ENCODE data around the gene TMTC4. TPM values are rescaled to one million over a fixed set of nuclear protein-coding genes. Genes with fewer than 3 reads are reported as not detected.

Gene TMTC4
- total RNA-seq, 1 experiment from 2014 or later, result 28.1 TPM

DNA sequence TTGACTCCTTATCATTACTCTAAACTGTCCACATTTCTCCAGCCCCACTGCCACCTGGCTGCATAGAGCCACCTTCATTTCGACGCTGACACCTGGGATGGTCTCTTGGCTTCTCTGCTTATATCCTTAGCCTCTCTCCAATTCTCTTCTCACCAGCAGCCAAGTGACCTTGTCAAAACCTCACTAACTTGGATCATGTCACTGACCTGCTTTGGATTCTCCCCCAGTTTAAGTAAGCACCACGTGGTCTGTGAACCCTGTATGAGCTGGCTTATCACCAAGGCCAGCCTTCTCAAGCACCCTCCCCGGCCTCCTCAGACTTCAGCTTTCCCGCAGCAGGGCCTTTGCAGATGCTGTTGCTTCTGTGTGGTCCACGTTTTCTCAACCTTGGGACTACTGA lies 73.7 kb downstream of the TMTC4 start:
- DNase-seq, result no peak
- Histone ChIP-seq H4K5ac (ENCODE audit: insufficient read length, low read depth, low read length) (no peak overlapping the region), H3K23me2 (ENCODE audit: insufficient read length, low read depth, low read length, poor library complexity, severe bottlenecking) (no peaks in the 10 kb centered on the region), H2AFZ (ENCODE audit: low read length) (no peak overlapping the region), H3K79me1 (ENCODE audit: insufficient read depth, low read depth, low read length, poor library complexity, severe bottlenecking) (no peaks in the 10 kb centered on the region), H3K4me1 (ENCODE audit: insufficient read depth, low read length) (no peaks in the 10 kb centered on the region), H3K56ac (ENCODE audit: insufficient read length, low read depth, low read length) (no peak overlapping the region), H3K4ac (ENCODE audit: low read depth, low read length) (no peak overlapping the region), H4K91ac (ENCODE audit: insufficient read length, low read depth, low read length) (no peak overlapping the region), H4K8ac (replicated peaks; ENCODE audit: insufficient read length, low read depth, low read length) (no peak overlapping the region), H2AK5ac (ENCODE audit: insufficient read length, low read length) (no peak overlapping the region), H2BK120ac (ENCODE audit: low read depth, low read length, poor library complexity, severe bottlenecking) (no peak overlapping the region), H3K23ac (ENCODE audit: insufficient read length, low read depth, low read length) (no peak overlapping the region), H3K9ac (ENCODE audit: extremely low read depth, insufficient read length, low read length) (no peak overlapping the region), H3K27ac (ENCODE audit: insufficient read length, low read depth, low read length) (no peak overlapping the region), H4K20me1 (ENCODE audit: control insufficient read depth, insufficient read depth, insufficient read length) (no peaks in the 10 kb centered on the region), H3K18ac (ENCODE audit: insufficient read length, low read depth, low read length) (no peak overlapping the region), H3K9me3 (ENCODE audit: control insufficient read depth, low read depth, low read length) (no peaks in the 10 kb centered on the region), H2BK12ac (ENCODE audit: insufficient read length, low read depth, low read length) (no peak overlapping the region), H3T11ph (ENCODE audit: low read length) (no peak overlapping the region), H2BK20ac (ENCODE audit: low read depth, low read length, poor library complexity, severe bottlenecking) (no peak overlapping the region), H2BK5ac (ENCODE audit: insufficient read length, low read length) (no peak overlapping the region), H3K4me2 (ENCODE audit: insufficient read depth, insufficient read length, low read length) (no peak overlapping the region), H2BK15ac (ENCODE audit: low read depth, low read length) (no peak overlapping the region), H3K79me2 (ENCODE audit: insufficient read depth, low read length) (no peaks in the 10 kb centered on the region), H3K27me3 (ENCODE audit: insufficient read depth, low read length) (no peaks in the 10 kb centered on the region; the same call in 1 of the 2 replicates), H3K14ac (ENCODE audit: insufficient read depth, low read length) (no peak overlapping the region)
- no peaks in the 10 kb centered on the region for H3K27me3 Mint-ChIP-seq (ENCODE audit: low read depth)
- H3K4me1 Mint-ChIP-seq, result no peaks in the 10 kb centered on the region; a peak in 1 of 4 replicates
- no peak overlapping the region for H3K4me3 Mint-ChIP-seq
- H3K9me3 Mint-ChIP-seq, result no peaks in the 10 kb centered on the region
- WGBS (ENCODE audit: extremely low coverage, insufficient read length, low lambda C conversion rate), result no CpG with 5 or more reads among the region's 6 CpGs
- H3K36me3 Mint-ChIP-seq (ENCODE audit: insufficient read depth in 1 of 3, low read depth in 3 of 3), result no peaks in the 10 kb centered on the region; a peak in 1 of 7 replicates
- no peak for TF ChIP-seq CTCF (conservative IDR thresholded peaks at IDR 0.05)
- no peak overlapping the region; a peak in 1 of 7 replicates for H3K27ac Mint-ChIP-seq
